Panc1 (cell line): Measurements from ENCODE around the gene MAP3K21. TPM values are rescaled to one million over a fixed set of nuclear protein-coding genes. Genes with fewer than 3 reads are reported as not detected.

Experiments used
- ATAC-seq: fragments of 200-7000 bp; cut with Tn5 transposase; 2 replicates; pipeline ENCODE4 v1.9.1; 2020; ENCODE audit warnings: mild to moderate bottlenecking, moderate library complexity
- BruUV-seq: library from RNA; stranded (reverse); fragments of 400-500 nt; replicated peaks from 2 replicates; lab custom pipeline; 2021; lab: Mats Ljungman, UMichigan
- CTCF ChIA-PET: fragments of 300-600 bp; sonication (Branson Sonifier 250); formaldehyde crosslinking; loops from one replicate; lab custom pipeline; 2022; ENCODE audit warnings: antibody characterized with exemption; lab: Charles Lee
- POLR2A ChIA-PET: fragments of 300-600 bp; sonication (Branson Sonifier 250); formaldehyde crosslinking; loops from one replicate; lab custom pipeline; 2022; ENCODE audit warnings: antibody characterized with exemption; lab: Charles Lee
- DNase-seq: peaks from one replicate; pipeline ENCODE4 v3.0.0-alpha.2; 2010; ENCODE audit warnings: low read depth, low spot score
- H3K27ac ChIP-seq: 2 replicates; pipeline ENCODE4 v1.5.1; 2011; ENCODE audit warnings: mild to moderate bottlenecking, low read length, inconsistent platforms
- H3K27me3 ChIP-seq: fragments of 200-500 bp; sonication (Bioruptor generic); 2 replicates; pipeline ENCODE4 v1.6.0; 2014; ENCODE audit warnings: low read length, inconsistent platforms; ENCODE audit not compliant: control insufficient read depth, insufficient read depth
- H3K36me3 ChIP-seq: fragments of 200-500 bp; sonication (Bioruptor generic); 2 replicates; pipeline ENCODE4 v1.5.1; 2014; ENCODE audit warnings: inconsistent platforms, mild to moderate bottlenecking, low read length, moderate library complexity; ENCODE audit not compliant: control insufficient read depth, insufficient read depth
- H3K4me1 ChIP-seq: 2 replicates; pipeline ENCODE4 v1.5.1; 2011; ENCODE audit warnings: inconsistent platforms, mild to moderate bottlenecking, low read length, moderate library complexity; ENCODE audit not compliant: control insufficient read depth, insufficient read depth
- H3K4me3 ChIP-seq, 2 experiments: 2 replicates each; pipeline ENCODE4 v1.5.1; 2011 to 2012; ENCODE audit warnings: low read depth in 2 of 2, low read length in 2 of 2, mild to moderate bottlenecking in 2 of 2, inconsistent platforms in 1 of 2, moderate library complexity in 1 of 2
- H3K9me3 ChIP-seq: fragments of 200-500 bp; sonication (Bioruptor generic); 2 replicates; pipeline ENCODE4 v1.5.1; 2014; ENCODE audit warnings: low read depth, mild to moderate bottlenecking, inconsistent platforms, low read length, moderate library complexity; ENCODE audit not compliant: control insufficient read depth, insufficient read depth
- POLR2AphosphoS5 ChIP-seq: IDR thresholded peaks from 2 replicates; pipeline ENCODE4 v1.6.1; 2012; ENCODE audit warnings: mild to moderate bottlenecking, low read depth, low read length, moderate library complexity
- SIN3A ChIP-seq: IDR thresholded peaks from 2 replicates; pipeline ENCODE4 v1.6.1; 2012; ENCODE audit warnings: low read depth, mild to moderate bottlenecking, low read length, moderate library complexity, borderline replicate concordance; ENCODE audit not compliant: insufficient read depth
- TCF7L2 ChIP-seq: IDR thresholded peaks from 2 replicates; pipeline ENCODE4 v1.6.1; 2011; ENCODE audit warnings: mild to moderate bottlenecking, low read depth, low read length, inconsistent platforms
- in situ Hi-C: cut with HindIII; loops from 2 replicates; pipeline ENCODE4 v1.10.0; 2016; ENCODE audit warnings: low sequenced_read_pairs, low pct_unique_long_range_greater_than_20kb
- intact Hi-C: fragments of 100-400 bp; cut with micrococcal nuclease; formaldehyde crosslinking; loops from one replicate; pipeline ENCODE4 v1.10.0; 2022; ENCODE audit not compliant: unreplicated experiment
- total RNA-seq: library from RNA; stranded (reverse); gene quantifications from one replicate; pipeline ENCODE4 v1.2.1, GENCODE V29; 2021; ENCODE audit not compliant: unreplicated experiment
- TF ChIP-seq, protein P1 (sequence below), 2 experiments: IDR thresholded peaks; 2 replicates each; pipeline ENCODE4 v1.6.1; 2011 to 2012; ENCODE audit warnings: low read depth in 2 of 2, control low read depth in 1 of 2, low read length in 1 of 2, mild to moderate bottlenecking in 1 of 2, moderate library complexity in 1 of 2; ENCODE audit not compliant: insufficient read depth in 1 of 2
- TF ChIP-seq, protein P2 (sequence below): fragments of 450-650 bp; IDR thresholded peaks from 2 replicates; pipeline ENCODE4 v1.5.1; 2017; ENCODE audit warnings: mild to moderate bottlenecking

MAP3K21 gene
- total RNA-seq, 1 experiment from 2014 or later: 3.1 TPM

DNA sequence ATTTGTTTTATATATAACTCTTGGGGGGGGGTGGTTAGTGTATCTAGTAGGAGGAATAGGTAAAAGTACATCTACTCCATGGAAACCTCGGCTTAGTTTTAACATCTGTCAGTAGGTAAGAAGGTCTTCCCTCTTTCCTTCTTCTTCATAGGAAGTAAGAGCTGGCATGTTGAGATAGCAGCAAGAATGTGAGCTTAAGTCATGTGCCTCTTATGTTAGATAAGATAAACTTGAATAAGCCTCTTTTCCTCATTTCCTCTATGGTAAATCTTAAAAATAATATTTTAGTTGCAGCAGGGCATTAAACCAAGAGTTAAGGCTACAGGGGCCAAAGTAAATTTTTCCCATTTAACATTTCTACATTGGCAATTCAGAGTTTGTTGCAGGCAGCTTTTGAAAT lies 100.4 kb downstream of the MAP3K21 start:
- intact Hi-C loops: no loop called here
- CTCF ChIA-PET: interaction anchor here (0.5 kb wide), 1 partner anchor 649 kb away, joined by 3 read pairs; no protein-coding TSS in a partner anchor

DNA sequence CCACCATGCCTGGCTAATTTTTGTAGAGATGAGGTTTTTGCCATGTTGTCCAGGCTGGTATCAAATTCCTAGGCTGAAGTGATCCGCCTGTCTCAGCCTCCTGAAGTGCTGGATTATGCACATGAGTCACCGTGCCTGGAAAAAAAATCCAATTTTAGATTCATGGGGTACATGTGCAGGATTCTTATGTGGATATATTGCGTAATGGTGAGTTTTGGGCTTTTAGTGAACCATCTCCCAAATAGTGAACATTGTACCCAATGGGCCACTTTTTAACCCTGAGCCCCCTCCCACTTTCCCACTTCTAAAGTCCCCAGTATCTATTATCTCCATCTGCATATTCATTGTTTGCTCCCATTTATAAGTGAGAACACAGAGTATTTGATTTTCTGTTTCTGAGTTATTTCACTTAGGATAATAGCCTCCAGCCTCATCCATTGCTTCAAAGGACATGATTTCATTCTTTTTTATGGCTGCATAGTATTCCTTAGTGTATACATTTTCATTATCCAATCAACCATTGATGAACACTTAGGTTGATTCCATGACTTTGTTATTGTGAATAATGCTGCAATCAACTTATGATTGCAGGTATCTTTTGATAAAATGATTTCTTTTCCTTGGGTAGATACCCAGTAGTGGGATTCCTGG lies 104.4 kb downstream of the MAP3K21 start:
- TF ChIP-seq SIN3A (no peak), POLR2AphosphoS5 (no peak), TCF7L2 (no peak)
- TF ChIP-seq, protein P1, sequence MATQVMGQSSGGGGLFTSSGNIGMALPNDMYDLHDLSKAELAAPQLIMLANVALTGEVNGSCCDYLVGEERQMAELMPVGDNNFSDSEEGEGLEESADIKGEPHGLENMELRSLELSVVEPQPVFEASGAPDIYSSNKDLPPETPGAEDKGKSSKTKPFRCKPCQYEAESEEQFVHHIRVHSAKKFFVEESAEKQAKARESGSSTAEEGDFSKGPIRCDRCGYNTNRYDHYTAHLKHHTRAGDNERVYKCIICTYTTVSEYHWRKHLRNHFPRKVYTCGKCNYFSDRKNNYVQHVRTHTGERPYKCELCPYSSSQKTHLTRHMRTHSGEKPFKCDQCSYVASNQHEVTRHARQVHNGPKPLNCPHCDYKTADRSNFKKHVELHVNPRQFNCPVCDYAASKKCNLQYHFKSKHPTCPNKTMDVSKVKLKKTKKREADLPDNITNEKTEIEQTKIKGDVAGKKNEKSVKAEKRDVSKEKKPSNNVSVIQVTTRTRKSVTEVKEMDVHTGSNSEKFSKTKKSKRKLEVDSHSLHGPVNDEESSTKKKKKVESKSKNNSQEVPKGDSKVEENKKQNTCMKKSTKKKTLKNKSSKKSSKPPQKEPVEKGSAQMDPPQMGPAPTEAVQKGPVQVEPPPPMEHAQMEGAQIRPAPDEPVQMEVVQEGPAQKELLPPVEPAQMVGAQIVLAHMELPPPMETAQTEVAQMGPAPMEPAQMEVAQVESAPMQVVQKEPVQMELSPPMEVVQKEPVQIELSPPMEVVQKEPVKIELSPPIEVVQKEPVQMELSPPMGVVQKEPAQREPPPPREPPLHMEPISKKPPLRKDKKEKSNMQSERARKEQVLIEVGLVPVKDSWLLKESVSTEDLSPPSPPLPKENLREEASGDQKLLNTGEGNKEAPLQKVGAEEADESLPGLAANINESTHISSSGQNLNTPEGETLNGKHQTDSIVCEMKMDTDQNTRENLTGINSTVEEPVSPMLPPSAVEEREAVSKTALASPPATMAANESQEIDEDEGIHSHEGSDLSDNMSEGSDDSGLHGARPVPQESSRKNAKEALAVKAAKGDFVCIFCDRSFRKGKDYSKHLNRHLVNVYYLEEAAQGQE (IDR thresholded peaks at IDR 0.05; ENCODE audit: insufficient read depth in 1 of 2, low read depth in 2 of 2, low read length in 1 of 2): no peak
- TF ChIP-seq, protein P2, sequence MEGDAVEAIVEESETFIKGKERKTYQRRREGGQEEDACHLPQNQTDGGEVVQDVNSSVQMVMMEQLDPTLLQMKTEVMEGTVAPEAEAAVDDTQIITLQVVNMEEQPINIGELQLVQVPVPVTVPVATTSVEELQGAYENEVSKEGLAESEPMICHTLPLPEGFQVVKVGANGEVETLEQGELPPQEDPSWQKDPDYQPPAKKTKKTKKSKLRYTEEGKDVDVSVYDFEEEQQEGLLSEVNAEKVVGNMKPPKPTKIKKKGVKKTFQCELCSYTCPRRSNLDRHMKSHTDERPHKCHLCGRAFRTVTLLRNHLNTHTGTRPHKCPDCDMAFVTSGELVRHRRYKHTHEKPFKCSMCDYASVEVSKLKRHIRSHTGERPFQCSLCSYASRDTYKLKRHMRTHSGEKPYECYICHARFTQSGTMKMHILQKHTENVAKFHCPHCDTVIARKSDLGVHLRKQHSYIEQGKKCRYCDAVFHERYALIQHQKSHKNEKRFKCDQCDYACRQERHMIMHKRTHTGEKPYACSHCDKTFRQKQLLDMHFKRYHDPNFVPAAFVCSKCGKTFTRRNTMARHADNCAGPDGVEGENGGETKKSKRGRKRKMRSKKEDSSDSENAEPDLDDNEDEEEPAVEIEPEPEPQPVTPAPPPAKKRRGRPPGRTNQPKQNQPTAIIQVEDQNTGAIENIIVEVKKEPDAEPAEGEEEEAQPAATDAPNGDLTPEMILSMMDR: no peak
- H3K4me3 ChIP-seq: no peak overlapping the region
- no peaks in the 10 kb centered on the region for H3K9me3 ChIP-seq
- CTCF ChIA-PET: no interaction called here
- POLR2A ChIA-PET: no interaction called here
- H3K36me3 ChIP-seq: no peaks in the 10 kb centered on the region
- intact Hi-C loops (no loop called here), in situ Hi-C loops (no loop called here)
- H3K27ac ChIP-seq: no peak overlapping the region
- no peak for ATAC-seq
- H3K4me1 ChIP-seq: no peaks in the 10 kb centered on the region
- H3K27me3 ChIP-seq: peaks cover 3% of the 10 kb centered on the region
- no TSS peak for BruUV-seq
- no peak for DNase-seq

More for the DNA sequence above, 100.4 kb downstream of the MAP3K21 start:
- Histone ChIP-seq H3K4me1 (no peaks in the 10 kb centered on the region), H3K36me3 (no peaks in the 10 kb centered on the region), H3K4me3 (no peak overlapping the region), H3K27ac (no peak overlapping the region), H3K27me3 (peaks cover 16% of the 10 kb centered on the region), H3K9me3 (no peaks in the 10 kb centered on the region)
- in situ Hi-C loops: no loop called here
- TF ChIP-seq SIN3A (no peak), POLR2AphosphoS5 (no peak), TCF7L2 (no peak)
- TF ChIP-seq, protein P1 (IDR thresholded peaks at IDR 0.05; ENCODE audit: insufficient read depth in 1 of 2, low read depth in 2 of 2, low read length in 1 of 2): no peak
- TF ChIP-seq, protein P2: no peak
- POLR2A ChIA-PET: no interaction called here
- DNase-seq: no peak
- no peak for ATAC-seq
- BruUV-seq: no TSS peak
